Activated CD8-positive, alpha-beta T cell treated with anti-CD3 and anti-CD28 coated beads for 36 hours (primary cell): ENCODE measurements around the gene RPIA. TPM values are rescaled to one million over a fixed set of nuclear protein-coding genes. Genes with fewer than 3 reads are reported as not detected.

Source experiments
- ATAC-seq: fragments of 200-7000 bp; cut with Tn5 transposase; one replicate; pipeline ENCODE4 v1.10.0; 2021; ENCODE audit warnings: mild to moderate bottlenecking, moderate library complexity
- CTCF ChIA-PET: fragments of 350-600 bp; sonication (Branson Sonifier 250); formaldehyde crosslinking; loops from one replicate; lab custom pipeline; 2021; ENCODE audit warnings: antibody characterized with exemption; lab: Charles Lee
- POLR2A ChIA-PET: fragments of 350-600 bp; sonication (Branson Sonifier 250); formaldehyde crosslinking; loops from one replicate; lab custom pipeline; 2021; ENCODE audit warnings: antibody characterized with exemption; lab: Charles Lee
- DNase-seq: peaks from one replicate; pipeline ENCODE4 v3.0.0-alpha.2; 2020
- H3K27ac Mint-ChIP-seq: one replicate; pipeline ENCODE4 v1.8.0; 2021; ENCODE audit warnings: mild to moderate bottlenecking, mixed read lengths
- H3K27me3 Mint-ChIP-seq: one replicate; pipeline ENCODE4 v1.8.0; 2021; ENCODE audit warnings: mixed read lengths
- H3K36me3 Mint-ChIP-seq: one replicate; pipeline ENCODE4 v1.8.0; 2021; ENCODE audit warnings: low read depth, mixed read lengths
- H3K4me1 Mint-ChIP-seq: one replicate; pipeline ENCODE4 v1.8.0; 2021; ENCODE audit warnings: low read depth, mixed read lengths
- H3K4me3 Mint-ChIP-seq: one replicate; pipeline ENCODE4 v1.8.0; 2021; ENCODE audit warnings: mild to moderate bottlenecking, moderate library complexity, mixed read lengths
- H3K9me3 Mint-ChIP-seq: one replicate; pipeline ENCODE4 v1.8.0; 2021; ENCODE audit warnings: mixed read lengths
- CTCF ChIP-seq: fragments of 200-600 bp; IDR thresholded peaks from one replicate; pipeline ENCODE4 v1.8.0; 2022; ENCODE audit warnings: antibody characterized with exemption, mild to moderate bottlenecking
- intact Hi-C: fragments of 100-400 bp; cut with micrococcal nuclease; formaldehyde crosslinking; loops from one replicate; pipeline ENCODE4 v1.10.0; 2022
- total RNA-seq, 2 experiments: library from RNA; stranded (reverse); gene quantifications; one replicate each; pipeline ENCODE4 v1.2.3, GENCODE V29; 2021

RPIA gene
- total RNA-seq, 2 experiments from 2014 or later, result 79.4 to 81.0 TPM

GRCh38 chr2:88735133-88735532 lies 43.7 kb downstream of the RPIA start:
- Mint-ChIP-seq H3K27ac (peak overlapping the region; percentile 74), H3K27me3 (no peaks in the 10 kb centered on the region), H3K4me3 (no peak overlapping the region), H3K4me1 (peaks cover 18% of the 10 kb centered on the region), H3K9me3 (no peaks in the 10 kb centered on the region), H3K36me3 (peaks cover 10% of the 10 kb centered on the region)
- intact Hi-C loops, result no loop called here
- ChIA-PET POLR2A (interaction anchor here (1.5 kb wide), 1 partner anchor 43 kb away, joined by 3 read pairs; the partner anchor contains the start of gene RPIA), CTCF (interaction anchor here (1.6 kb wide), 1 partner anchor 145 kb away, joined by 4 read pairs; no protein-coding TSS in a partner anchor)
- no peak for ATAC-seq
- DNase-seq, result no peak
- no peak for TF ChIP-seq CTCF

GRCh38 chr2:88735853-88736252 lies 44.4 kb downstream of the RPIA start:
- CTCF ChIA-PET, result interaction anchor here (0.7 kb wide), 1 partner anchor 344 kb away, joined by 3 read pairs; no protein-coding TSS in a partner anchor
- peaks cover 21% of the 10 kb centered on the region for H3K4me1 Mint-ChIP-seq

GRCh38 chr2:88736437-88736836 lies 45.0 kb downstream of the RPIA start:
- intact Hi-C loops, result no loop called here
- TF ChIP-seq CTCF, result no peak
- Mint-ChIP-seq H3K4me1 (peaks cover 21% of the 10 kb centered on the region), H3K27ac (peak overlapping the region; percentile 74), H3K27me3 (no peaks in the 10 kb centered on the region), H3K9me3 (no peaks in the 10 kb centered on the region), H3K4me3 (no peak overlapping the region), H3K36me3 (peaks cover 22% of the 10 kb centered on the region)
- DNase-seq, result no peak
- no peak for ATAC-seq
- CTCF ChIA-PET, result interaction anchor here (0.7 to 5.4 kb wide), 2 partner anchors 17 to 345 kb away, joined by 3 to 62 read pairs; no protein-coding TSS in a partner anchor
- POLR2A ChIA-PET, result no interaction called here

More at GRCh38 chr2:88735853-88736252, 44.4 kb downstream of the RPIA start:
- H3K9me3 Mint-ChIP-seq, result no peaks in the 10 kb centered on the region
- peak overlapping the region; percentile 74 for H3K27ac Mint-ChIP-seq
- peak; percentile 75 for ATAC-seq
- no peaks in the 10 kb centered on the region for H3K27me3 Mint-ChIP-seq
- TF ChIP-seq CTCF, result no peak
- POLR2A ChIA-PET, result interaction anchor here (1.5 kb wide), 1 partner anchor 44 kb away, joined by 3 read pairs; the partner anchor contains the start of gene RPIA
- no peak overlapping the region for H3K4me3 Mint-ChIP-seq
- peak; percentile 41 for DNase-seq
- H3K36me3 Mint-ChIP-seq, result peaks cover 17% of the 10 kb centered on the region
- intact Hi-C loops, result no loop called here

GRCh38 chr2:88737385-88737784 lies 45.9 kb downstream of the RPIA start:
- Mint-ChIP-seq H3K27me3 (no peaks in the 10 kb centered on the region), H3K27ac (peak overlapping the region; percentile 29), H3K4me3 (no peak overlapping the region), H3K36me3 (peaks cover 31% of the 10 kb centered on the region), H3K9me3 (no peaks in the 10 kb centered on the region), H3K4me1 (peaks cover 21% of the 10 kb centered on the region)
- DNase-seq, result no peak
- ChIA-PET POLR2A (interaction anchor here (1.0 kb wide), 1 partner anchor 27 kb away, joined by 3 read pairs; no protein-coding TSS in a partner anchor), CTCF (interaction anchor here (0.6 to 5.4 kb wide), 5 partner anchors 9 to 283 kb away, joined by 3 to 62 read pairs (median 3); no protein-coding TSS in a partner anchor)
- ATAC-seq, result no peak
- no peak for TF ChIP-seq CTCF
- intact Hi-C loops, result no loop called here

DNA sequence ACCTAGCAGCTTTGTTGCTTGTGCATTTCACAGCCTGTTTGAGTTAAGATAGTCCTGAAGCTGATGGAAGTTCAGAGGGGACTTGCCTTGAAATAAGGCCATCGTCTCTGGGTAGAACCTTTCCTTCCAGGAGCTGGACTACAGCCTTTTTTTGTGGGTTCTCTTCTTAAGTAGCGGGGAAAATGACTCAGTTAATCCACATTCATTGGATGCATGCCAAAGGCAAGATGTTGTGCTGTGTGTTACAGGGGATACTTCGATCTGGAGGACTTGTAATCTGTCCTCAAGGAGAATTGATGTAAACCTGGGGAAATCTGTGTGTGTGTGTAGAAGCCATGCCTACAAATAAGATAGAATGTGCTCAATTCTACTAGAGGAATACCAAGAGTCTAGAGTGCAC lies 46.8 kb downstream of the RPIA start:
- ChIA-PET POLR2A (no interaction called here), CTCF (interaction anchor here (0.6 to 5.4 kb wide), 5 partner anchors 11 to 284 kb away, joined by 3 to 62 read pairs (median 5); no protein-coding TSS in a partner anchor)
- Mint-ChIP-seq H3K36me3 (peaks cover 40% of the 10 kb centered on the region), H3K27me3 (no peaks in the 10 kb centered on the region), H3K27ac (peak overlapping the region; percentile 2), H3K4me1 (peaks cover 17% of the 10 kb centered on the region), H3K4me3 (no peak overlapping the region), H3K9me3 (peaks cover 1% of the 10 kb centered on the region)
- intact Hi-C loops, result no loop called here
- no peak for TF ChIP-seq CTCF
- ATAC-seq (no peak), DNase-seq (no peak)
